HEK293T (cell line): ENCODE data around the gene PSMB9.

Experiments
- ARNT ChIP-seq: fragments of 450-650 bp; IDR thresholded peaks from 2 replicates; pipeline ENCODE4 v1.6.1; 2017; ENCODE audit warnings: mild to moderate bottlenecking
- BHLHE40 ChIP-seq: fragments of 450-650 bp; IDR thresholded peaks from 2 replicates; pipeline ENCODE4 v1.6.1; 2016; ENCODE audit warnings: mild to moderate bottlenecking, moderate library complexity, borderline replicate concordance
- CTBP1 ChIP-seq: fragments of 450-650 bp; IDR thresholded peaks from 2 replicates; pipeline ENCODE4 v1.6.1; 2016; ENCODE audit warnings: borderline replicate concordance
- FOXK2 ChIP-seq: fragments of 450-650 bp; IDR thresholded peaks from 2 replicates; pipeline ENCODE4 v1.6.1; 2016; ENCODE audit warnings: mild to moderate bottlenecking
- FOXM1 ChIP-seq: fragments of 450-650 bp; IDR thresholded peaks from 2 replicates; pipeline ENCODE4 v1.6.1; 2017; ENCODE audit warnings: mild to moderate bottlenecking, borderline replicate concordance
- HDGF ChIP-seq: fragments of 450-650 bp; IDR thresholded peaks from 2 replicates; pipeline ENCODE4 v1.6.1; 2017; ENCODE audit warnings: antibody characterized with exemption, borderline replicate concordance
- L3MBTL2 ChIP-seq: fragments of 450-650 bp; conservative IDR thresholded peaks from 2 replicates; pipeline ENCODE4 v1.6.1; 2016; ENCODE audit warnings: mild to moderate bottlenecking
- LEF1 ChIP-seq: fragments of 450-650 bp; IDR thresholded peaks from 2 replicates; pipeline ENCODE4 v1.6.1; 2017; ENCODE audit warnings: mild to moderate bottlenecking, borderline replicate concordance
- NFRKB ChIP-seq: fragments of 450-650 bp; IDR thresholded peaks from 2 replicates; pipeline ENCODE4 v1.6.1; 2016; ENCODE audit warnings: mild to moderate bottlenecking, moderate library complexity
- PKNOX1 ChIP-seq: fragments of 450-650 bp; IDR thresholded peaks from 2 replicates; pipeline ENCODE4 v1.6.1; 2016
- SP1 ChIP-seq: fragments of 450-650 bp; IDR thresholded peaks from 2 replicates; pipeline ENCODE4 v1.6.1; 2017
- SUZ12 ChIP-seq: fragments of 450-650 bp; IDR thresholded peaks from 2 replicates; pipeline ENCODE4 v1.6.1; 2016; ENCODE audit warnings: mild to moderate bottlenecking
- ZNF384 ChIP-seq: fragments of 450-650 bp; IDR thresholded peaks from 2 replicates; pipeline ENCODE4 v1.6.1; 2016

GRCh38 chr6:32887616-32888015 is 33.6 kb downstream of the PSMB9 start:
- TF ChIP-seq PKNOX1 (no peak), BHLHE40 (no peak), FOXM1 (no peak), FOXK2 (no peak), SUZ12 (no peak), SP1 (no peak), ZNF384 (no peak), L3MBTL2 (no peak), LEF1 (no peak), NFRKB (no peak), ARNT (no peak), HDGF (no peak), CTBP1 (no peak)
